ENCODE results near the gene CCDC77.

- no peak for TF ChIP-seq CTCF (conservative IDR thresholded peaks at IDR 0.05; ENCODE audit: low read length)
- no peak for TF ChIP-seq EZH2phosphoT487 (IDR thresholded peaks at IDR 0.05; ENCODE audit: borderline replicate concordance)
Observed at GRCh38 chr12:480831-481816, 79.7 kb downstream of the CCDC77 start.
